NCI-H1694 (cell line): Measurements from ENCODE around the gene FAM13B.

Experiments
- DNase-seq: peaks from one replicate; lab custom pipeline; 2025; lab: John Stamatoyannopoulos, UW

FAM13B gene

GRCh38 chr5:137894586-137894985 lies 138.3 kb downstream of the FAM13B start:
- no peak for DNase-seq

DNA sequence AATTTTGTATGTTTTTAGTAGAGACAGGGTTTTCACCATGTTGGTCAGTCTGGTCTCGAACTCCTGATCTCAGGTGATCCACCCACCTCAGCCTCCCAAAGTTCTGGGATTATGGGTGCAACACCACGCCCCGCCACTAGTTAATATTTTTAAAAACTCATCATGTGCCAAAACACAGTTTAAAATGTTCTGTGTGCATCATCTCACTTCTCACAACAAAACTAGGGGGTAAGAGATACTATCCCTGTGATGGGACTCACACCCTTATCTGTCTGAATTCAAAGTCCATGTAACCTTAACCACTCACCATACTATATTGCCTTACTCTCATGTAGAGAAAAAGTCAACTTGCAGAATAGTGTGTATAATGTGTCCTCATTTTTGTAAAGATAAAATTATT lies 141.0 kb downstream of the FAM13B start:
- no peak for DNase-seq

- no peak for DNase-seq
Measured at GRCh38 chr5:137890845-137891244, 142.0 kb downstream of the FAM13B start.

GRCh38 chr5:137888863-137889759 lies 143.8 kb downstream of the FAM13B start, which contains the start of gene PKD2L2:
TSS of gene PKD2L2 (plus strand) at chr5:137889457. CDS start at chr5:137889492, 35 bp downstream.
- DNase-seq = no peak

GRCh38 chr5:137888466-137888862 lies 144.4 kb downstream of the FAM13B start:
- DNase-seq = no peak
